Retinal pigment epithelial cell (primary cell): Measurements from ENCODE around the gene SLC17A9.

Source experiments
- DNase-seq: peaks from one replicate; pipeline ENCODE4 v3.0.0-alpha.2; 2010; ENCODE audit warnings: low read depth
- H3K4me3 ChIP-seq: 2 replicates; pipeline ENCODE4 v1.5.1; 2011; ENCODE audit warnings: mild to moderate bottlenecking, low read length, control low read depth, moderate library complexity
- CTCF ChIP-seq: conservative IDR thresholded peaks from 2 replicates; pipeline ENCODE4 v1.5.1; 2011; ENCODE audit warnings: low read depth, low read length, control low read depth, inconsistent platforms

Gene SLC17A9

GRCh38 chr20:62942456-62942855 is 10.1 kb upstream of the SLC17A9 start:
- DNase-seq, result no peak
- no peak for TF ChIP-seq CTCF
- H3K4me3 ChIP-seq, result no peak overlapping the region

GRCh38 chr20:62943396-62943795 is 9.1 kb upstream of the SLC17A9 start:
- no peak overlapping the region for H3K4me3 ChIP-seq
- TF ChIP-seq CTCF, result no peak
- DNase-seq, result no peak

- no peak overlapping the region for H3K4me3 ChIP-seq
- TF ChIP-seq CTCF, result no peak
- no peak for DNase-seq
Measured at GRCh38 chr20:62944184-62944583, 8.3 kb upstream of the SLC17A9 start.

- no peak for TF ChIP-seq CTCF
- no peak overlapping the region for H3K4me3 ChIP-seq
- no peak for DNase-seq
Measured at GRCh38 chr20:62944746-62945145, 7.8 kb upstream of the SLC17A9 start.

- TF ChIP-seq CTCF, result no peak
- no peak overlapping the region for H3K4me3 ChIP-seq
- no peak for DNase-seq
Measured at GRCh38 chr20:62945771-62946339, 6.7 kb upstream of the SLC17A9 start.

GRCh38 chr20:62946918-62947317 is 5.6 kb upstream of the SLC17A9 start:
- H3K4me3 ChIP-seq, result no peak overlapping the region
- DNase-seq, result no peak
- no peak for TF ChIP-seq CTCF

- DNase-seq, result no peak
- no peak overlapping the region for H3K4me3 ChIP-seq
- TF ChIP-seq CTCF, result no peak
Measured at GRCh38 chr20:62947532-62948300, 4.8 kb upstream of the SLC17A9 start.
